ENCODE measurements around the gene UBR3. TPM values are rescaled to one million over a fixed set of nuclear protein-coding genes. Genes with fewer than 3 reads are reported as not detected.
"Not testable (repeated sequence)": the region's sequence is repeated elsewhere in the genome, so short reads cannot be mapped to it uniquely, and the experiment has no call there.

UBR3 gene
- total and polyA plus RNA-seq, 2 donors: 19.7 to 172 TPM

GRCh38 chr2:170122883-170123547 is 295.8 kb downstream of the UBR3 start:
- Histone ChIP-seq H3K27ac (ENCODE audit: low read depth) (no peak overlapping the region), H3K4me1 (ENCODE audit: insufficient read depth) (no peaks in the 10 kb centered on the region), H3K36me3 (ENCODE audit: insufficient read depth) (no peaks in the 10 kb centered on the region), H3K4me3 (ENCODE audit: low read depth, low read length) (no peak overlapping the region)
- no peak for DNase-seq (ENCODE audit: extremely low spot score)

GRCh38 chr2:170123593-170123992 is 296.3 kb downstream of the UBR3 start:
- WGBS: 51% methylated on average over 2 of the region's 2 CpGs
- no peak overlapping the region for H3K27ac ChIP-seq (ENCODE audit: low read depth)
- DNase-seq (ENCODE audit: extremely low spot score): no peak
- no peaks in the 10 kb centered on the region for H3K36me3 ChIP-seq (ENCODE audit: insufficient read depth)
- H3K4me1 ChIP-seq (ENCODE audit: insufficient read depth): no peaks in the 10 kb centered on the region
- H3K4me3 ChIP-seq (ENCODE audit: low read depth, low read length): no peak overlapping the region

- not testable (repeated sequence) for H3K36me3 ChIP-seq (ENCODE audit: insufficient read depth); H3K4me3 ChIP-seq (ENCODE audit: low read depth, low read length); H3K4me1 ChIP-seq (ENCODE audit: insufficient read depth); H3K27ac ChIP-seq (ENCODE audit: low read depth); DNase-seq (ENCODE audit: extremely low spot score)
- 85% methylated on average over 8 of the region's 8 CpGs for WGBS
Measured at GRCh38 chr2:170126138-170126728, 299.0 kb downstream of the UBR3 start.

Small RNA genes lying within 50 kb of the gene (small RNA-seq; reads per million reads assigned to genes)
- gene RNU6-1006P: not detected

Other genes starting within 250 kb of the UBR3 start
- 80.3 TPM for gene PPIG, start 243.1 kb upstream of the UBR3 start, total RNA-seq
- 36.7 TPM for gene PPIG, start 243.1 kb upstream of the UBR3 start, polyA plus RNA-seq
- gene CFAP210, start 133.0 kb upstream of the UBR3 start, total RNA-seq: not detected
- gene CFAP210, start 133.0 kb upstream of the UBR3 start, polyA plus RNA-seq: 0.05 TPM
- 15.8 TPM for gene PHOSPHO2, start 133.0 kb upstream of the UBR3 start, total RNA-seq
- gene PHOSPHO2, start 133.0 kb upstream of the UBR3 start, polyA plus RNA-seq: 4.6 TPM
- gene KLHL23, start 93.6 kb upstream of the UBR3 start, total RNA-seq: 62.5 TPM
- 25.5 TPM for gene KLHL23, start 93.6 kb upstream of the UBR3 start, polyA plus RNA-seq
- gene SSB, start 28.6 kb upstream of the UBR3 start, total RNA-seq: 100 TPM
- 91.4 TPM for gene SSB, start 28.6 kb upstream of the UBR3 start, polyA plus RNA-seq
- 47.6 TPM for gene METTL5, start 2.5 kb upstream of the UBR3 start, total RNA-seq
- gene METTL5, start 2.5 kb upstream of the UBR3 start, polyA plus RNA-seq: 61.1 TPM